UCSD-AML1 (cell line): ENCODE measurements around the gene CDC27.
"Not testable (repeated sequence)": the region's sequence is repeated elsewhere in the genome, so short reads cannot be mapped to it uniquely, and the experiment has no call there.

ENCODE experiments used
- DNase-seq: peaks from one replicate; lab custom pipeline; 2025; ENCODE audit not compliant: unreplicated experiment; lab: John Stamatoyannopoulos, UW

Gene CDC27

DNA sequence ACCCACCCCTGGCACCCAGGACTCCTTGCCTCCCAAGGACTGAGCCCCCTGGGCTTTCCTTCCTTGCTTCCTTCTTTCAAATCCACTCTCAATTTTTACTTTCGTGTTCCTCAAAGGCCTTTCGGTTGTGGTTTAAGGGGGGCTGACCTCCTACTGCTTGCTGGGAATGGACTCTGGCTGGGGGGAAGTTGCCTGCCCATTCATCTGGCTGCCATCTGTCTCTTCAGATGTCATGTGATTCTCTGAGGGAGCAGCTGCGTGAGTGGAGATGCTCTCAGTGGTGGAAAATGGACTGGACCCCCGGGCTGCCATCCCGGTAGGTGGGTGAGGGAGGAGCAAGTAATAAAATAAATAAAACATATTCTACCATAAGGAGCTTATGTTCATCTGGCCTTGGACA is 116.2 kb downstream of the CDC27 start:
- peak; percentile 30 for DNase-seq

DNA sequence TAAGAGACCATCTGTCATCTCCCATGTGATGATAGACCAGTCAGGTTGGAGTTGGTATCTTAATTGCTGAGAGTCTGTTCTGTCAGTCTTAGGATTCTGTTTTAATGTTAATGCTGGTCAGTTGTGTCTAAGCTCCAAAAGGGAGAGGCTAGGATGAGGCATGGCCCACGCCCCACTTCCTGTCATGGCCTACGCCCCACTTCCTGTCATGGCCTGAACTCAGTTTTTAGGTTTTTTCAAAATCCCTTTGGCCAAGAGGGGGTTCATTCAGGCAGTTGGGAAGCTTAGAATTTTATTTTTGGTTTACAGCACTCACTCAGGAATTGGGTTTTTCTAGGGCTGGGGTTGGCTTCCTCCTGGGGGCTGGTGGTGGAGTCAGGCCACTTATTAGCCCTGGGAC is 117.9 kb downstream of the CDC27 start:
- peak; percentile 19 for DNase-seq

DNA sequence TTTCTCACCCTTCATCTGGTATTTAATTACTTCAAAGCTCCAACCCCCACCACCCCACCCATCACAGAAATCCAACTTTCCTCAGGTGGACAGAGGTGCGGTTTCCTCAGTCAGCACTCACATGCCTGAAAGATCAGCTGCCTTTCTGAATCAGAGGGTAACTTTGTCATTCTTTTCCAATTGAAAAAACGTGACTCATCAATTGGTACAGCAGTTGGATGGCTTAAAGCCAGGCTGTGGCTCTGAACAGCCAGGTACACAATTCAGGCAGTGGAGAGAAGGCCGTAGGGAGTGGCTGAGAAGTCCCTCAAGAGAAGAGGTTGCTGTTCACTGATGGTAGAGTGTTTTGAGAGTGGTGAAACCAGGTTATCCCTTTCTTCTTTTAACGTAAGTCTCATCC is 118.8 kb downstream of the CDC27 start:
- DNase-seq = not testable (repeated sequence)
